ENCODE measurements around the gene CREG2. TPM values are rescaled to one million over a fixed set of nuclear protein-coding genes. Genes with fewer than 3 reads are reported as not detected.

The CREG2 gene
- total RNA-seq, 3 donors from 2014 or later (not counting 1 experiment from before 2014, with no cell fraction given), result not detected

DNA sequence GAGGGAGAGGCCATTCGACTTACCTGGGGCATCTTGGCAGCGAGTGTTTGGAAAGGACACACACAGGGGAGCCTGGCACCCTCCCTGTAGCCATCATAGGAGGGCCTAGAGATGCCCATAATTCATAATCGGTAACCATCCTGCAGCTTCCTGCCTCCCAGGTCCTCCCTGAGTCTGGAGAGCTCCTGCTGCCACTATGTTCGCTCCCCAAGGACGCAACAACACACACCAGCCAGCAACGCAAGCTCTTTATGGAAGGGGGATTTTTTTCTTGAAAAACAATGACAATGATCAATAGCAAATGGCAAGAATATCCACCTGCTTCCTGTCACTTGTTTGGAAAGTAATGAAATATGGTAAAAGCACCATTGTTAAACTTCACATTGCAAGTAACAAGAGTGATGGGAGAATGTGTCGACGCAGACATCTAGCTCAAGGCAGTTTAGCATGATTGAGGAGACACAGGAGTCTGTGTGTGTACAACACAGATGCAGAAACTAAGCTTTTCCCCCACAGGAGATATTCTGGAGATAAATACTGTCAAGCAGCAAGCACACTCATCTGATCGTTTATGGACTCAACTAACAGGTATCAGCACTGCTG lies 24.9 kb upstream of the CREG2 start:
- 93% methylated on average over 9 of the region's 9 CpGs for WGBS (ENCODE audit: insufficient coverage)
- TF ChIP-seq, protein P1, sequence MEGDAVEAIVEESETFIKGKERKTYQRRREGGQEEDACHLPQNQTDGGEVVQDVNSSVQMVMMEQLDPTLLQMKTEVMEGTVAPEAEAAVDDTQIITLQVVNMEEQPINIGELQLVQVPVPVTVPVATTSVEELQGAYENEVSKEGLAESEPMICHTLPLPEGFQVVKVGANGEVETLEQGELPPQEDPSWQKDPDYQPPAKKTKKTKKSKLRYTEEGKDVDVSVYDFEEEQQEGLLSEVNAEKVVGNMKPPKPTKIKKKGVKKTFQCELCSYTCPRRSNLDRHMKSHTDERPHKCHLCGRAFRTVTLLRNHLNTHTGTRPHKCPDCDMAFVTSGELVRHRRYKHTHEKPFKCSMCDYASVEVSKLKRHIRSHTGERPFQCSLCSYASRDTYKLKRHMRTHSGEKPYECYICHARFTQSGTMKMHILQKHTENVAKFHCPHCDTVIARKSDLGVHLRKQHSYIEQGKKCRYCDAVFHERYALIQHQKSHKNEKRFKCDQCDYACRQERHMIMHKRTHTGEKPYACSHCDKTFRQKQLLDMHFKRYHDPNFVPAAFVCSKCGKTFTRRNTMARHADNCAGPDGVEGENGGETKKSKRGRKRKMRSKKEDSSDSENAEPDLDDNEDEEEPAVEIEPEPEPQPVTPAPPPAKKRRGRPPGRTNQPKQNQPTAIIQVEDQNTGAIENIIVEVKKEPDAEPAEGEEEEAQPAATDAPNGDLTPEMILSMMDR (IDR thresholded peaks at IDR 0.05), result no peak
- Histone ChIP-seq H3K27me3 (ENCODE audit: control insufficient read depth, insufficient read depth, low read length) (no peaks in the 10 kb centered on the region), H3K27ac (ENCODE audit: low read length) (no peak overlapping the region), H3K9me3 (ENCODE audit: control insufficient read depth, insufficient read depth, low read length) (peaks cover 4% of the 10 kb centered on the region), H3K36me3 (ENCODE audit: control insufficient read depth, insufficient read depth, low read length) (no peaks in the 10 kb centered on the region), H3K4me1 (ENCODE audit: control insufficient read depth, insufficient read depth, low read length) (no peaks in the 10 kb centered on the region), H3K4me3 (ENCODE audit: low read length) (no peak overlapping the region)
- H3K4me3 Mint-ChIP-seq, result no peak overlapping the region
- H3K36me3 Mint-ChIP-seq, result no peaks in the 10 kb centered on the region
- ATAC-seq, result no peak
- no peak for DNase-seq
- intact Hi-C loops (cut with micrococcal nuclease), result no loop called here
- no peaks in the 10 kb centered on the region for H3K9me3 Mint-ChIP-seq
- H3K4me1 Mint-ChIP-seq, result no peaks in the 10 kb centered on the region
- H3K27ac Mint-ChIP-seq, result no peak overlapping the region
- H3K27me3 Mint-ChIP-seq (ENCODE audit: low read depth in 2 of 2), result peaks cover 8 to 16% of the 10 kb centered on the region in 2 donors

GRCh38 chr2:101410746-101411145 lies 23.4 kb upstream of the CREG2 start:
- Histone ChIP-seq H3K9me3 (ENCODE audit: control insufficient read depth, insufficient read depth, low read length) (peaks cover 4% of the 10 kb centered on the region), H3K27me3 (ENCODE audit: control insufficient read depth, insufficient read depth, low read length) (no peaks in the 10 kb centered on the region), H3K4me1 (ENCODE audit: control insufficient read depth, insufficient read depth, low read length) (no peaks in the 10 kb centered on the region), H3K4me3 (ENCODE audit: low read length) (no peak overlapping the region), H3K27ac (ENCODE audit: low read length) (no peak overlapping the region), H3K36me3 (ENCODE audit: control insufficient read depth, insufficient read depth, low read length) (no peaks in the 10 kb centered on the region)
- Mint-ChIP-seq H3K27me3 (ENCODE audit: low read depth in 2 of 2) (peaks cover 8 to 15% of the 10 kb centered on the region in 2 donors), H3K36me3 (no peaks in the 10 kb centered on the region), H3K4me3 (no peak overlapping the region), H3K9me3 (no peaks in the 10 kb centered on the region), H3K4me1 (no peaks in the 10 kb centered on the region), H3K27ac (no peak overlapping the region)
- ATAC-seq (no peak), DNase-seq (no peak)
- intact Hi-C loops (cut with micrococcal nuclease), result no loop called here
- WGBS (ENCODE audit: insufficient coverage), result 90% methylated on average over 4 of the region's 5 CpGs
- TF ChIP-seq, protein P1 (IDR thresholded peaks at IDR 0.05), result no peak

- H3K27me3 ChIP-seq (ENCODE audit: control insufficient read depth, insufficient read depth, low read length), result no peaks in the 10 kb centered on the region
- H3K9me3 ChIP-seq (ENCODE audit: control insufficient read depth, insufficient read depth, low read length), result peaks cover 2% of the 10 kb centered on the region
- H3K4me1 Mint-ChIP-seq, result no peaks in the 10 kb centered on the region
- no peak overlapping the region for H3K4me3 Mint-ChIP-seq
- peaks cover 8 to 10% of the 10 kb centered on the region in 2 donors for H3K27me3 Mint-ChIP-seq (ENCODE audit: low read depth in 2 of 2)
- WGBS (ENCODE audit: insufficient coverage), result 86% methylated on average over 5 of the region's 5 CpGs
- intact Hi-C loops (cut with micrococcal nuclease), result no loop called here
- H3K9me3 Mint-ChIP-seq, result no peaks in the 10 kb centered on the region
- H3K4me1 ChIP-seq (ENCODE audit: control insufficient read depth, insufficient read depth, low read length), result no peaks in the 10 kb centered on the region
- no peak overlapping the region for H3K4me3 ChIP-seq (ENCODE audit: low read length)
- TF ChIP-seq, protein P1 (IDR thresholded peaks at IDR 0.05), result no peak
- H3K36me3 ChIP-seq (ENCODE audit: control insufficient read depth, insufficient read depth, low read length), result no peaks in the 10 kb centered on the region
- no peak overlapping the region for H3K27ac Mint-ChIP-seq
- no peaks in the 10 kb centered on the region for H3K36me3 Mint-ChIP-seq
- H3K27ac ChIP-seq (ENCODE audit: low read length), result no peak overlapping the region
- ATAC-seq (peak in 1 of 3 donors; percentile 30), DNase-seq (no peak)
These were observed 22.8 kb upstream of the CREG2 start for GRCh38 chr2:101410114-101410513.

DNA sequence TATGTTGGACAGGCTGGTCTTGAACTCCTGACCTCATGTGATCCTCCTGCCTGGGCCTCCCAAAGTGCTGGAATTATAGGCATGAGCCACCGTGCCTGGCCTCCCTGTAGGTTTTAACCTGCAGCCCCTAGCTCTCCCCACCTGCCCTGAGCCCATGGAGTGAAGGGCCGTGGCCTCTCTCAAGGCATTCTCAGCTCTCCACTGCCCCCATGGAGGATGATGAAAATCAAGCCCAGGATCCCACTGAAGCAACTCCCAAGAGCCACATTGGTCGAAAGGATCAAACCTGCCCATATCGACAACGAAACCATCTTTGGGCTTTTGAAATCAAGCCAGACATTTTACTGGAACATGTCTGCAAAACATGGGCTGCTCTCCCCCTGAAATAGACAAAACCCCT lies 22.4 kb upstream of the CREG2 start:
- Histone ChIP-seq H3K4me1 (ENCODE audit: control insufficient read depth, insufficient read depth, low read length) (no peaks in the 10 kb centered on the region), H3K27me3 (ENCODE audit: control insufficient read depth, insufficient read depth, low read length) (no peaks in the 10 kb centered on the region), H3K4me3 (ENCODE audit: low read length) (no peak overlapping the region), H3K27ac (ENCODE audit: low read length) (no peak overlapping the region), H3K9me3 (ENCODE audit: control insufficient read depth, insufficient read depth, low read length) (no peaks in the 10 kb centered on the region), H3K36me3 (ENCODE audit: control insufficient read depth, insufficient read depth, low read length) (no peaks in the 10 kb centered on the region)
- Mint-ChIP-seq H3K27ac (no peak overlapping the region), H3K4me1 (no peaks in the 10 kb centered on the region), H3K36me3 (no peaks in the 10 kb centered on the region), H3K9me3 (no peaks in the 10 kb centered on the region), H3K27me3 (ENCODE audit: low read depth in 2 of 2) (peaks cover 8 to 10% of the 10 kb centered on the region in 2 donors), H3K4me3 (no peak overlapping the region)
- WGBS (ENCODE audit: insufficient coverage), result 81% methylated on average over 5 of the region's 5 CpGs
- intact Hi-C loops (cut with micrococcal nuclease), result no loop called here
- ATAC-seq (no peak), DNase-seq (no peak)
- TF ChIP-seq, protein P1 (IDR thresholded peaks at IDR 0.05), result no peak

All from natural killer cell (primary cell).